Gastrocnemius medialis (tissue), 4 donors: ENCODE measurements around the gene NCAPH2.

ENCODE experiments used
- POLR2A ChIP-seq, 2 donors: fragments of 450-650 bp; IDR thresholded peaks; one replicate each; pipeline ENCODE4 v1.6.1; 2017; ENCODE audit warnings: antibody characterized with exemption in 2 of 2, mild to moderate bottlenecking in 2 of 2, moderate library complexity in 2 of 2
- TF ChIP-seq, protein P1 (sequence below), 5 experiments: fragments of 450-650 bp in 3 of 5; fragments of 200-600 bp in 2 of 5; sonication (generic) in 2 of 5; IDR thresholded peaks in 4 of 5; conservative IDR thresholded peaks in 1 of 5; 1 replicate in 4 of 5; 2 replicates in 1 of 5; pipeline ENCODE4 v1.5.1; 2016 to 2019; ENCODE audit warnings: antibody characterized with exemption in 5 of 5, mild to moderate bottlenecking in 3 of 5, moderate library complexity in 3 of 5

DNA sequence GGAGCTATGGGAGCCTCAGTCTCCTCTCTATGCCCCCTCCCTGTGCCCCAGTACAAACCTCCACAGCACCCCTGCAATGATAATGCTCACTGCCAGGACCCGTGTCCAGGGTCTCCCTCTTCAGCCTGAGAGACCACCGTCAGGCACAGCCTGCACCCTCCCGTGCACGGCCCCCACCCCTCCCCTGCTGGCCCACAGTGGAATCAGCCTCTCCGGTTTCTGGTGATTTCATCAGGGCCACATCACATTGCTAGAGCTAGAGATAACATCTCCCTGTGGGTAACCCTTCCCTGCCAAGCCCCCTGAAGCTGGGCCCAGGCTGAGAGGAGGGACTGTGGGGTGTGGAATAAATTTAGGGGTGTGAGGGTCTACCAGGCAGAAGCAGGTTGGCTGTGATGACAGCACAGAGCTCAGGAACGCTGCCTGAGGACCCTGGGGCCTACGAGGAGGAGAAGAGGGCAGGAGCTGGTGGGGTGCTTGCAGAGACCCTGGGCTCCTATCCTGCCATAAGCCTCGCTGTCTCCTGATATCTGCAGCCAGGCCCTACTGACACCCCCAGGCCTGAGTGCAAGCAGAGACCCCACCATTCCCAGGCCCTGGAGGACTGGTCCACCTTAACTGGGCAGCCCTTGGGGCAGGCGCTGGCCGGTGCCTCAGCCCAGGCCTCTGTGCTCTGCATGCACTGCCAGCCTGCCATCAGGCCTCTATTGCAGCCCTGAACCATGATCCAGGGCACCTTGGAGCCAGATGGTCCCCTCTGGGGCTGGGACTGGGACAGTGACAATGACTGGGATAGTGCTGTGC, 37.7 kb downstream of the NCAPH2 start, which contains the start of gene KLHDC7B:
- TF ChIP-seq, protein P1, sequence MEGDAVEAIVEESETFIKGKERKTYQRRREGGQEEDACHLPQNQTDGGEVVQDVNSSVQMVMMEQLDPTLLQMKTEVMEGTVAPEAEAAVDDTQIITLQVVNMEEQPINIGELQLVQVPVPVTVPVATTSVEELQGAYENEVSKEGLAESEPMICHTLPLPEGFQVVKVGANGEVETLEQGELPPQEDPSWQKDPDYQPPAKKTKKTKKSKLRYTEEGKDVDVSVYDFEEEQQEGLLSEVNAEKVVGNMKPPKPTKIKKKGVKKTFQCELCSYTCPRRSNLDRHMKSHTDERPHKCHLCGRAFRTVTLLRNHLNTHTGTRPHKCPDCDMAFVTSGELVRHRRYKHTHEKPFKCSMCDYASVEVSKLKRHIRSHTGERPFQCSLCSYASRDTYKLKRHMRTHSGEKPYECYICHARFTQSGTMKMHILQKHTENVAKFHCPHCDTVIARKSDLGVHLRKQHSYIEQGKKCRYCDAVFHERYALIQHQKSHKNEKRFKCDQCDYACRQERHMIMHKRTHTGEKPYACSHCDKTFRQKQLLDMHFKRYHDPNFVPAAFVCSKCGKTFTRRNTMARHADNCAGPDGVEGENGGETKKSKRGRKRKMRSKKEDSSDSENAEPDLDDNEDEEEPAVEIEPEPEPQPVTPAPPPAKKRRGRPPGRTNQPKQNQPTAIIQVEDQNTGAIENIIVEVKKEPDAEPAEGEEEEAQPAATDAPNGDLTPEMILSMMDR (IDR thresholded peaks at IDR 0.05 in 4 of 5, conservative IDR thresholded peaks at IDR 0.05 in 1 of 5), result no peak
- TF ChIP-seq POLR2A (IDR thresholded peaks at IDR 0.05), result no peak
